GM19397 (cell line): Measurements from ENCODE around the gene NDRG2.

Source experiments
- ATAC-seq: cut with Tn5 transposase; IDR thresholded peaks from one replicate; pipeline ENCODE4 v1.9.1; 2021; ENCODE audit warnings: mild to moderate bottlenecking, moderate library complexity; ENCODE audit not compliant: unreplicated experiment

NDRG2 gene

DNA sequence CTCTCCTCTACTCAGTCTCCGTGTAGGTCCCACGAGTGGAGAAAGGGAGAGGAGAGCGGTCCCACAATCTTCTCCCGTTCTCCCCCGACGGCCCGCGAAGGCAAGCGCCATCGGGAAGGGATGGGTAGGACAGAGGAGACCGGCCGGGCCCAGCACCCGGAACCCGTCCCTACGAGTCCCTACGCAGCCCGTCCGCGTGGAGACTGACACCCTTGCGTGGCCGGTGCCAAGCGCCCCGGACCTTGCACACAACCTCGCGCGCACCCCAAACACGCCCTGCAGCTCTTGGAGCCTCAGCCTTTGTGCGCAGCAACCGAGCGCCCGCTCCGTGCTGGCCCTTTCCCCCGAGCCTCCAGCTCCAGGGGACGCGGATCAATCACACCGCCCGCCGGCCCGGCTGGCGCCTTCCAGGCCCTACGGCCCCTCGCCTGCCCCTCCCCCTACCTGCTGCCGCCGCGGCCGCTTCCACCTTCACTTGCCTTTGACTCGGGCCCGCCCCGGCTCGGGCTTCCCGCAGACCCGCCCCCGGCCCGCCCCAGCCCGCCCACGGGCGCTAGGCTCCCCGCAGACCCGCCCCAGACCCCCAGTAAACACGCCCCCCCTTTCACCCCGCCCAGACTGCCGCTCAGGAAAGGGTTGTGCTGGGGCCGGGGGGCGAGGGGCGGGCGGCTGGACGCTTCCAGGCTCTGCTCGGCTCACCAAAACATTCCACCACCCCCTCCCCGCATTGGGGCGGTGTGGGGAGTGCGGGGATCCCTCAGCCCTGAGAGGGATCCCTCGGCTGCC lies at the start of gene NDRG2:
Gene NDRG2 (minus strand): TSS at position 477 of the 786 bp plus-strand sequence. CDS start 1,746 bp downstream, outside the sequence.
- no peak for ATAC-seq

- ATAC-seq: no peak
These were observed 49.1 kb upstream of the NDRG2 start for GRCh38 chr14:21073921-21074320.

- no peak for ATAC-seq
These were observed 48.0 kb upstream of the NDRG2 start for GRCh38 chr14:21072781-21073339.

DNA sequence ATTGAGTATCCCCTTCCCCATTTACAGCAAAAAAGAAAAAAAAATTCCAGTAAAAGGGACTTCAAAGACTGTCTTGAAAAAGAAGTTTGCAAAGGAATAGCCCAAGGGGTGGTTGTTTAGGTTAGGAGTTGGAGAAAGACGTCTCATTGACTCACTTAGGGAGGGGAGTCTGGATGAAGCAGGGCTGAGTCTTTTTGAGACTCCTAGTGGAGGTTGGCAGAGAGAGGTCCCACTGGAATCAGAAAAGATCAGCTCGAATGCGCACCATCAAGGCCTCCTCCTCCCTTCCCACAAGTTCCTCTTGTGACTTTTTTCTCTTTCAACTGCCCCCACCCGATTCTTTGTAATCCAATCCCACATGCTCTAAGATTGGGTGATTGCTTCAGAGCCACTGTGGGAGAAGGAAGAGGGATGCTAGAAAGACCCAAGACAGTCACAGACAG lies 47.2 kb upstream of the NDRG2 start:
- no peak for ATAC-seq

GRCh38 chr14:21071225-21072030 lies 46.6 kb upstream of the NDRG2 start:
- ATAC-seq: peak; percentile 63

- no peak for ATAC-seq
These were observed 45.9 kb upstream of the NDRG2 start for GRCh38 chr14:21070610-21071224.

- no peak for ATAC-seq
These were observed 45.3 kb upstream of the NDRG2 start, which contains the start of gene ARHGEF40 for GRCh38 chr14:21070083-21070609. ARHGEF40 (plus strand) TSS chr14:21070304; CDS start chr14:21070397, 93 bp downstream.

DNA sequence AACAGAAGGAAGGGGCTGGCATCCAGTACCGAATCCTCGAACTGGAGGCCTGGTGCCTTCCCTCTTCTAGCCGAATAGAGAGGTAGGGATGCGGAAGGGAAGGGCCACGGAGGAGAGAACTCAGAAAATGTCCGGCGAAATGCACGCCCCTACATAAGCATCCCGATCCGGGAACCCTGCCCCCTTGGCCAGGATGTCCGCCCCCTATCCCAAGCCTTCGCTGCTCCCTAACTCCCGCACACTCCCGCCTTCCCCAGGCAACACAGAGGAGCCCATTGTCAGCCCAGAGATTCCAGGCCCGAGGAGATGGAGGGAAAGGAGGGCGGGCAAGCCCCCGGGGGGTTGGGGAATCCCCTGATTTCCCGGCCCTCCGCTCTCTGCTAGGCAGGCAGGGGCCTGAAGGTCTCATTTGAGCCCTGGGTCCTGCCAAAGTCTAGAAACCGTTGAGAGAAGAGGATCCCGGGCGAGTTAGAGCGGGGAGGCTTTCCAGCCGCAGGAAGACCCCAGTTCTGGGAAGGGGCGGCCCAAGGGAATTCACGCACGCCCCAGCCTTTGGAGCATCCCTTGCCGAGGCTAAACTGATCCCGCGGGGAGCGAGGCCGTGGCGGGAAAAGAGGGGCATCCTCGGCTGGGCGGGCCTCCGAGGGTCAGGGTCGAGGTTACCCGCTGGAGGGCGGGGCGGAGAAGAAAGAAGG lies 44.7 kb upstream of the NDRG2 start:
- no peak for ATAC-seq

GRCh38 chr14:21068521-21069387 lies 43.9 kb upstream of the NDRG2 start:
- ATAC-seq: no peak

DNA sequence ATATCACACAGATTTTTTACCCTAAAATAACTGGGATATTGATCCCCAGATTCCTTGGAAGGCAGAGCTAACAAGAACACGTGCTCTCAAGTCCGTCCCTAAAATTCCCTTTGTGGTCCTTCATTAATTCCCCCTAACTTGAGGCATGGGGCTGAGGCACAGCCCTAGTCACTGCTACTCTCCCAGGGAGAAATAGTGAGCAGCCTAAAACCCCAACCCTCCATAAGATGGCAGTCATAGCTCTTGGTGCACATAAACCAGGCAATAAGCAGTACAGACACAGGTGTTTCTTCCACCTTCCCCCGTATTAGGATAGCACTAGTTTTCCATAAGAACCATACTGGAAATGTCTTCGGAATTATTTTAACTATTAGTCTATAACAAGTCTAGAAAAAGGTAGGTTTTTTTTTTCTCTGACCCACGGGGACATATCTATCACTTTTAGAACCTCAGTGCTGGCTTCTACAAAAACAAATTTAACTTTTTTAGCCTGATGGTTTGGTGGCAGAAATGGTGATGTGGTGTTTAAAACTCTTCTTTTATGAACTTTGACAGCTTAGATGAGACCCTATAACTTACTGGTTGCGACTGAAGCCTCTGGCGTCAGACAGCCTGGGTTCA lies 42.1 kb upstream of the NDRG2 start:
- ATAC-seq: no peak

DNA sequence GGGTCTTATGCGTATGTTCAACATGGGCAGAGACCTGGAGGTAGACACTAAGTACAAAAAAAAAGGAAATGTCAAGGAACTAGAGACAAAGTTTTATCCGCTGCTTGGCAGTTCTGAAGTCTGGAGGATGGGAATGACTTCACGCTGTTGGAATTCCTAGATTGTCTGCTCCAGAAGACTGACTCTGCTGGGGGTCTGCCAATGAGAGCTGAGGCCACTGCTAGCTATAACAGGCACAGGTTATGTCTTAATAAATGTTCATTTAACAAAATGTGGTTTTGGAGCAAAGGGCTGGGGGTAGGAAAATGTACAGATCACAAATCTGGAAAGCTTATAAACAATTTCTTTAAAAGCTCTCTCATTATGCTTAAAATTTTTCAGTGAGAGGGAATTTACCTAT lies 38.6 kb upstream of the NDRG2 start:
- no peak for ATAC-seq

DNA sequence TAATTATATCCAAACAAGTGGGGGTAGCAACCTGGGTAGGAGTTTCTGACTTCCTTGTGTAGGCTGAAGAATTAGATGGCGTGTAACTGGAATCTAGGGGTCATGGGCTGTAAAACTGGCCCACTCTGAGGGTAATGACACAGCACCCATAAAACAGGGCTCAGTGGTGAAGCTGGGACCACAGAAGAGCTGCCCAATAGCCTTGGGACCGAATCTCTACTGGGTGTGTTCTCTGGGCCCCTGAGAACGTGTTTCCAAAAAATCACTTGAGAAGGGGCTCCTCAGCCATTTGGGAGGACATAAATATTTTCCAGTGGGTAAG lies 36.4 kb upstream of the NDRG2 start:
- no peak for ATAC-seq

- no peak for ATAC-seq
These were observed 35.9 kb upstream of the NDRG2 start for GRCh38 chr14:21060614-21061346.

- no peak for ATAC-seq
These were observed 35.2 kb upstream of the NDRG2 start for GRCh38 chr14:21059842-21060613.

- no peak for ATAC-seq
These were observed 34.0 kb upstream of the NDRG2 start for GRCh38 chr14:21058903-21059302.

DNA sequence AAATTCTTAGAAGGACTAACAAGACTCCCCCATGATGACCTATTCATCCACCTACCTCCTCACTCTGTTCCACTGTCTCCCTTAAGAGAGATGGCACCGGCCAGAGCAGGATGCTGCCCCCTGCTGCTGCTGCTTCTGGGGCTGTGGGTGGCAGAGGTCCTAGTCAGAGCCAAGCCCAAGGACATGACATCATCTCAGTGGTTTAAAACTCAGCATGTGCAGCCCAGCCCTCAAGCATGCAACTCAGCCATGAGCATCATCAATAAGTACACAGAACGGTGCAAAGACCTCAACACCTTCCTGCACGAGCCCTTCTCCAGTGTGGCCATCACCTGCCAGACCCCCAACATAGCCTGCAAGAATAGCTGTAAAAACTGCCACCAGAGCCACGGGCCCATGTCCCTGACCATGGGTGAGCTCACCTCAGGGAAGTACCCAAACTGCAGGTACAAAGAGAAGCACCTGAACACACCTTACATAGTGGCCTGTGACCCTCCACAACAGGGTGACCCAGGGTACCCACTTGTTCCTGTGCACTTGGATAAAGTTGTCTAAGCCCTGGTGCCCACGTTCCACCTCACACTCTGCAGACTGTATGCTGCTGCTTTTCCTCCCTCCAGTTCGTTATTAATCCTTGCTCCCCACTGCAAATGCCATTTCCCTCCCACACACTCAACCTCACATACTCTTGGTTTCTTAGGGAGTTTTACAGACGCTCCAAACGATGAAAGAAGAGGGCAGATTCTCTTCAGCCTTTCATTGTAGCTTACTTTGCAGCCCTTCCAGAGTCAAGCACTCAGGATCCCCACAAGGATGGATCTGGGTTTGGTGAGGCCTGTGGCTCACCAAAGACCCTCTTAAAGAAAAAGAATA lies 33.2 kb upstream of the NDRG2 start, which contains the start of gene RNASE8:
Gene RNASE8 (plus strand): TSS at position 20 of the 873 bp plus-strand sequence. CDS start 71 bp downstream, at position 91.
- no peak for ATAC-seq
